ENCODE data around the gene LNX1. TPM values are rescaled to one million over a fixed set of nuclear protein-coding genes. Genes with fewer than 3 reads are reported as not detected.

The LNX1 gene
- total RNA-seq, 1 experiment from 2014 or later, result 9.3 TPM

DNA sequence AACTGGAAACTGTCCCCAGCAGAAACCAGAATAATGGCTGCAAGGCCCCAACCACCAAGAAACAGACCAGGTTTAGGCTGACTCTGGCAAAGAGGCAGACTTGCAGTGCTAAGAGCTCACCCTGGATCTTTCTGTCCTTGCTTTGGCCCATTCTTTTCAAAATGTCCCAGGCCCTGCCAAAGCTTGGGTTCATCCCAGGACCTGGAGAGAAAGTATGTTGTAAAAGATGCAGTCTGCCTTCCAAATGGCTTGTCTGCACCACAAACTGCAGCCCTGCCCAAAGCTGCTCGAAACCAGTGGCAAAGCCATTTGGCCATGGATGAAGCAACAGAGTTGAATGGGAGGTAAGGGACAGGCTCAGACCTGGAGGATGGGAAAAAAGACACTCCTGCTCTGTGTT is 38.0 kb upstream of the LNX1 start:
- Histone ChIP-seq H3K4me3 (ENCODE audit: low read depth, low read length) (no peak overlapping the region), H3K27me3 (replicated peaks; ENCODE audit: control insufficient read depth, insufficient read depth, low read length) (no peaks in the 10 kb centered on the region), H3K9me3 (no peaks in the 10 kb centered on the region), H3K36me3 (ENCODE audit: control insufficient read depth, insufficient read depth, low read length) (no peaks in the 10 kb centered on the region), H3K4me1 (no peaks in the 10 kb centered on the region)
- BruUV-seq (replicated peaks), result no TSS peak
- no peak overlapping the region for H3K4me3 Mint-ChIP-seq (ENCODE audit: unreplicated experiment)
- intact Hi-C loops (cut with micrococcal nuclease; ENCODE audit: unreplicated experiment), result no loop called here
- CTCF ChIA-PET, result no interaction called here
- no peaks in the 10 kb centered on the region for H3K36me3 Mint-ChIP-seq (ENCODE audit: insufficient read depth, unreplicated experiment)
- H3K4me1 Mint-ChIP-seq (ENCODE audit: low read depth, unreplicated experiment), result no peaks in the 10 kb centered on the region
- POLR2A ChIA-PET, result no interaction called here
- H3K27me3 Mint-ChIP-seq (ENCODE audit: insufficient read depth, unreplicated experiment), result no peaks in the 10 kb centered on the region
- no peak overlapping the region for H3K27ac Mint-ChIP-seq (ENCODE audit: unreplicated experiment)
- DNase-seq, result no peak
- TF ChIP-seq, protein P1, sequence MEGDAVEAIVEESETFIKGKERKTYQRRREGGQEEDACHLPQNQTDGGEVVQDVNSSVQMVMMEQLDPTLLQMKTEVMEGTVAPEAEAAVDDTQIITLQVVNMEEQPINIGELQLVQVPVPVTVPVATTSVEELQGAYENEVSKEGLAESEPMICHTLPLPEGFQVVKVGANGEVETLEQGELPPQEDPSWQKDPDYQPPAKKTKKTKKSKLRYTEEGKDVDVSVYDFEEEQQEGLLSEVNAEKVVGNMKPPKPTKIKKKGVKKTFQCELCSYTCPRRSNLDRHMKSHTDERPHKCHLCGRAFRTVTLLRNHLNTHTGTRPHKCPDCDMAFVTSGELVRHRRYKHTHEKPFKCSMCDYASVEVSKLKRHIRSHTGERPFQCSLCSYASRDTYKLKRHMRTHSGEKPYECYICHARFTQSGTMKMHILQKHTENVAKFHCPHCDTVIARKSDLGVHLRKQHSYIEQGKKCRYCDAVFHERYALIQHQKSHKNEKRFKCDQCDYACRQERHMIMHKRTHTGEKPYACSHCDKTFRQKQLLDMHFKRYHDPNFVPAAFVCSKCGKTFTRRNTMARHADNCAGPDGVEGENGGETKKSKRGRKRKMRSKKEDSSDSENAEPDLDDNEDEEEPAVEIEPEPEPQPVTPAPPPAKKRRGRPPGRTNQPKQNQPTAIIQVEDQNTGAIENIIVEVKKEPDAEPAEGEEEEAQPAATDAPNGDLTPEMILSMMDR (IDR thresholded peaks at IDR 0.05; ENCODE audit: insufficient read depth in 1 of 2, low read depth in 1 of 2, low read length in 1 of 2, severe bottlenecking in 1 of 2, unreplicated experiment in 1 of 2), result no peak
- peaks cover 5% of the 10 kb centered on the region for H3K9me3 Mint-ChIP-seq (ENCODE audit: unreplicated experiment)

DNA sequence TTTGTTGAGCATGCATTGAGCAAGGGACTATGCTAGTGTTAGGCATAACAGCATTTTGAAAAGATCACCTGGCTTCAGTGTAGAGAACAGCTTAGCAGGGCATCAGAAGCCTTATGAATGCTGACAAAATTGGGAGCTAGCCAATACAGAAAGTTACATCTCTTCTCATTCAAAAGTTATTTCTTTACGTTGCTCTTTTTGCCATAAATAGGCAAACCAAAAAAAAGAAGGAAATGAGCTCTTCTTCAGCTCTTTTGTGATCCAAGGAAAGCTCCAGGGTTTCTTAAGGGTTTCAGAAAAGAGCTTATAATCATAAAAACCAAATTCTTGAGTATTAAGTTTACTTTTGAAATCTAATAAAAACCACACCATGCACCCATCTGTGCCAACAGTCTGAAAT is 35.2 kb upstream of the LNX1 start:
- no peak overlapping the region for H3K4me3 ChIP-seq (ENCODE audit: low read depth, low read length)
- H3K27me3 ChIP-seq (replicated peaks; ENCODE audit: control insufficient read depth, insufficient read depth, low read length), result no peaks in the 10 kb centered on the region
- no peaks in the 10 kb centered on the region for H3K36me3 ChIP-seq (ENCODE audit: control insufficient read depth, insufficient read depth, low read length)
- Mint-ChIP-seq H3K36me3 (ENCODE audit: insufficient read depth, unreplicated experiment) (no peaks in the 10 kb centered on the region), H3K4me1 (ENCODE audit: low read depth, unreplicated experiment) (no peaks in the 10 kb centered on the region), H3K4me3 (ENCODE audit: unreplicated experiment) (no peak overlapping the region), H3K27ac (ENCODE audit: unreplicated experiment) (no peak overlapping the region), H3K9me3 (ENCODE audit: unreplicated experiment) (peaks cover 11% of the 10 kb centered on the region), H3K27me3 (ENCODE audit: insufficient read depth, unreplicated experiment) (no peaks in the 10 kb centered on the region)
- CTCF ChIA-PET, result no interaction called here
- no peaks in the 10 kb centered on the region for H3K4me1 ChIP-seq
- TF ChIP-seq, protein P1 (IDR thresholded peaks at IDR 0.05; ENCODE audit: insufficient read depth in 1 of 2, low read depth in 1 of 2, low read length in 1 of 2, severe bottlenecking in 1 of 2, unreplicated experiment in 1 of 2), result no peak
- intact Hi-C loops (cut with micrococcal nuclease; ENCODE audit: unreplicated experiment), result no loop called here
- BruUV-seq (replicated peaks), result no TSS peak
- H3K9me3 ChIP-seq, result no peaks in the 10 kb centered on the region
- POLR2A ChIA-PET, result no interaction called here
- DNase-seq, result no peak

DNA sequence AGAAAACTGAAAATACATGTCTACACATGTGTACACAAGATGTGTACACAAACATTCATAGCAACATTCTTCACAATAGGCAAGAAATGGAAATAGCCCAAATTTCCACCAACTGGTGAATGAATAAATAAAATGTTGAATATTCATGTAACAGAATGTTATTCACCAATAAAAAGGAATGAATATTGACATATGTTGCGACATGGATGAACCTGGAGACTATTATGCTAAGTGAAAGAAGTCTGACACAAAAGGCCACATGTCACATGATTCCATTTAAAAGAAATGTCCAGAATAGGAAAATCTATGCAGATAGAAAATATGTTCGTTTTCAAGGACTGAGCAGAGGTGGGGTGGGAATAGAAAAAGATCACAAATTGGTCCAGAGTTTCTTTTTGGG is 34.6 kb upstream of the LNX1 start:
- H3K4me1 ChIP-seq, result no peaks in the 10 kb centered on the region
- H3K27me3 Mint-ChIP-seq (ENCODE audit: insufficient read depth, unreplicated experiment), result no peaks in the 10 kb centered on the region
- H3K4me3 ChIP-seq (ENCODE audit: low read depth, low read length), result no peak overlapping the region
- no peak overlapping the region for H3K27ac Mint-ChIP-seq (ENCODE audit: unreplicated experiment)
- no peaks in the 10 kb centered on the region for H3K9me3 ChIP-seq
- CTCF ChIA-PET, result interaction anchor here (0.6 kb wide), 1 partner anchor 163 kb away, joined by 3 read pairs; no protein-coding TSS in a partner anchor
- POLR2A ChIA-PET, result no interaction called here
- no peaks in the 10 kb centered on the region for H3K4me1 Mint-ChIP-seq (ENCODE audit: low read depth, unreplicated experiment)
- TF ChIP-seq, protein P1 (IDR thresholded peaks at IDR 0.05; ENCODE audit: insufficient read depth in 1 of 2, low read depth in 1 of 2, low read length in 1 of 2, severe bottlenecking in 1 of 2, unreplicated experiment in 1 of 2), result no peak
- no peaks in the 10 kb centered on the region for H3K36me3 ChIP-seq (ENCODE audit: control insufficient read depth, insufficient read depth, low read length)
- no peak for DNase-seq
- intact Hi-C loops (cut with micrococcal nuclease; ENCODE audit: unreplicated experiment), result no loop called here
- H3K36me3 Mint-ChIP-seq (ENCODE audit: insufficient read depth, unreplicated experiment), result no peaks in the 10 kb centered on the region
- no peak overlapping the region for H3K4me3 Mint-ChIP-seq (ENCODE audit: unreplicated experiment)
- no peaks in the 10 kb centered on the region for H3K27me3 ChIP-seq (replicated peaks; ENCODE audit: control insufficient read depth, insufficient read depth, low read length)
- H3K9me3 Mint-ChIP-seq (ENCODE audit: unreplicated experiment), result peaks cover 11% of the 10 kb centered on the region
- no TSS peak for BruUV-seq (replicated peaks)
